Ascending aorta (tissue), 2 donors: Measurements from ENCODE around the gene ANXA3. TPM values are rescaled to one million over a fixed set of nuclear protein-coding genes. Genes with fewer than 3 reads are reported as not detected.

ENCODE experiments used
- DNase-seq, 2 donors: peaks; one replicate each; pipeline ENCODE4 v3.0.0-alpha.2; 2019; ENCODE audit warnings: low spot score in 2 of 2
- H3K27ac ChIP-seq, 2 donors: fragments of 200-600 bp; sonication (generic); one replicate each; pipeline ENCODE4 v1.5.1; 2016 to 2017; ENCODE audit warnings: mild to moderate bottlenecking in 1 of 2
- H3K27me3 ChIP-seq: fragments of 200-600 bp; sonication (generic); one replicate; pipeline ENCODE4 v1.5.1; 2017
- H3K36me3 ChIP-seq, 2 donors: fragments of 200-600 bp; sonication (generic); one replicate each; pipeline ENCODE4 v1.5.1; 2016
- H3K4me1 ChIP-seq, 2 donors: fragments of 200-600 bp; sonication (generic); one replicate each; pipeline ENCODE4 v1.5.1; 2016 to 2017; ENCODE audit warnings: mild to moderate bottlenecking in 1 of 2
- H3K4me3 ChIP-seq, 2 donors: fragments of 200-600 bp; sonication (generic); one replicate each; pipeline ENCODE4 v1.5.1; 2016 to 2017; ENCODE audit warnings: mild to moderate bottlenecking in 1 of 2
- H3K9me3 ChIP-seq, 2 donors: fragments of 200-600 bp; sonication (generic); one replicate each; pipeline ENCODE4 v1.5.1; 2016
- intact Hi-C: fragments of 100-400 bp; cut with DNase I; formaldehyde crosslinking; loops from one replicate; pipeline ENCODE4 v1.15.1; 2023
- total RNA-seq: library from RNA; depleted of rRNA; stranded (reverse); fragments of >200 nt; gene quantifications from one replicate; pipeline ENCODE4 v1.1.0, GENCODE V29; 2016
- TF ChIP-seq, protein P1 (sequence below), 3 experiments: fragments of 200-600 bp in 2 of 3; fragments of 450-650 bp in 1 of 3; sonication (generic) in 2 of 3; IDR thresholded peaks; one replicate each; pipeline ENCODE4 v1.5.1; 2016 to 2019; ENCODE audit warnings: antibody characterized with exemption in 3 of 3, mild to moderate bottlenecking in 1 of 3, moderate library complexity in 1 of 3

The ANXA3 gene
- total RNA-seq, 1 donor from 2014 or later, result 5.5 TPM

DNA sequence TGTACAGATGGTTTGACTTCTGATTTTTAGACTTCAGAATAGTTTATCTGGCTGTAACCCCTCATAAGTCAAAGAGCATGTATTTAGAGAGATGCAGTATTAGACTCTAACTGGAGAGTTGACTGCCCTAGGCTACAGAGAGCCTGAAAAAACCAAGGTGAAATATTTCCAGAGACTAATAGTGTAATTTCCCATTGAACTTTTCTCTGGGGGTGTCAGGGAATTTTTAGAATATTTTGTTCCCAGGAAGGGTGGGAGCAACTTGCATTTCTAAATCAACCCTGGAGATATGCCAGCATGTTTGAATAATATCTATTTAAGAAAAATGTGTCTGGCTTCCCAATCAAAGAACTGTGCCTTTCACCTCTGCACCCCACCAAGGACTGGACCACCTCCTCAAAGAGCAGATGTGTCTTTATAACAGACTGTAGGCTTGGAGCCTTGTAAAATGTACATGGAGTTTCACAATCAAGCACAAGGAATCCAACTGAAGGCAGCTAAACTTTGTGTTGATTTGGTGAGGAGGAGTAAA, 2.0 kb downstream of the ANXA3 start:
- TF ChIP-seq, protein P1, sequence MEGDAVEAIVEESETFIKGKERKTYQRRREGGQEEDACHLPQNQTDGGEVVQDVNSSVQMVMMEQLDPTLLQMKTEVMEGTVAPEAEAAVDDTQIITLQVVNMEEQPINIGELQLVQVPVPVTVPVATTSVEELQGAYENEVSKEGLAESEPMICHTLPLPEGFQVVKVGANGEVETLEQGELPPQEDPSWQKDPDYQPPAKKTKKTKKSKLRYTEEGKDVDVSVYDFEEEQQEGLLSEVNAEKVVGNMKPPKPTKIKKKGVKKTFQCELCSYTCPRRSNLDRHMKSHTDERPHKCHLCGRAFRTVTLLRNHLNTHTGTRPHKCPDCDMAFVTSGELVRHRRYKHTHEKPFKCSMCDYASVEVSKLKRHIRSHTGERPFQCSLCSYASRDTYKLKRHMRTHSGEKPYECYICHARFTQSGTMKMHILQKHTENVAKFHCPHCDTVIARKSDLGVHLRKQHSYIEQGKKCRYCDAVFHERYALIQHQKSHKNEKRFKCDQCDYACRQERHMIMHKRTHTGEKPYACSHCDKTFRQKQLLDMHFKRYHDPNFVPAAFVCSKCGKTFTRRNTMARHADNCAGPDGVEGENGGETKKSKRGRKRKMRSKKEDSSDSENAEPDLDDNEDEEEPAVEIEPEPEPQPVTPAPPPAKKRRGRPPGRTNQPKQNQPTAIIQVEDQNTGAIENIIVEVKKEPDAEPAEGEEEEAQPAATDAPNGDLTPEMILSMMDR (IDR thresholded peaks at IDR 0.05), result no peak
- H3K4me1 ChIP-seq, result peaks cover 0 to 6% of the 10 kb centered on the region in 2 donors
- no peaks in the 10 kb centered on the region for H3K9me3 ChIP-seq
- H3K4me3 ChIP-seq, result no peak overlapping the region
- intact Hi-C loops, result no loop called here
- H3K27me3 ChIP-seq, result no peaks in the 10 kb centered on the region
- H3K36me3 ChIP-seq, result no peaks in the 10 kb centered on the region
- no peak overlapping the region for H3K27ac ChIP-seq
- no peak for DNase-seq

DNA sequence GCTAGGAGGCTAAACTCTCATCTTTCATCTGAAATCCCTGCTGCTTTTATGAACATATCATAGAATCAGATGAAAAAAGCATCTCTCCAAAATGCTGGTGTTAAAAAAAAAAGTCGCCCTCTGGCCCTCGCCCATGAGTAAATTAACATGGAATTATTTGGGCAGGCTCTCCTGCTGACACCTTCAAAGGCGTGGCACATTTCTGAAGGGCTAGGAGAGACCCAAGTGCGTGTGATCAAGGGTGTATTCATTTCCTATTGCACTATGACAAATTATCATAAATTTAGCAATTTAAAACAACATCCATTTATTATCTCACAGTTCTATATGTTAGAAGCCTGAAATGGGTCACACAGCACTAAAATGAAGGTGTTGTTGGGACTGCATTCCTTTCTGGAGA, 5.1 kb downstream of the ANXA3 start:
- TF ChIP-seq, protein P1 (IDR thresholded peaks at IDR 0.05), result no peak
- no peak for DNase-seq
- peaks cover 0 to 10% of the 10 kb centered on the region in 2 donors for H3K4me1 ChIP-seq
- H3K9me3 ChIP-seq, result no peaks in the 10 kb centered on the region
- H3K36me3 ChIP-seq, result no peaks in the 10 kb centered on the region
- intact Hi-C loops, result no loop called here
- H3K4me3 ChIP-seq, result no peak overlapping the region
- no peak overlapping the region for H3K27ac ChIP-seq
- no peaks in the 10 kb centered on the region for H3K27me3 ChIP-seq

DNA sequence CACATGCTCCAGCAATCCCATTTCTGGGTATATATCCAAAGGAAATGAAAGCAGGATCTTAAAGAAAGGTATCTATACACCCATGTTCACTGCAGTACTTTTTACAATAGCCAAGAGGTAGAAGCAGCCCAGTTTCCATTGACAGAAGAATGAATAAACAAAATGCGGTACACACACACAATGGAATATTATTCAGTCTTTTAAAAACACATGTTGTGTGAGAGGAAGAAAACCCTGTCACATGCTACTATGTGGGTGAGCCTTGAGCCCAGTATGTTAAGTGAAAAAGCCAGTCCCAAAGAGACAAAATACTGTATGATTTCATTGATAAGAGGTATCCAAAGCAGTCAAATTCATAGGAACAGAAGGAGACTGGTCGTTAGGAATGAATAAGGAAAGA, 6.3 kb downstream of the ANXA3 start:
- H3K36me3 ChIP-seq, result no peaks in the 10 kb centered on the region
- H3K4me1 ChIP-seq, result peaks cover 0 to 6% of the 10 kb centered on the region in 2 donors
- no peak for DNase-seq
- H3K9me3 ChIP-seq, result no peaks in the 10 kb centered on the region
- intact Hi-C loops, result no loop called here
- no peak overlapping the region for H3K27ac ChIP-seq
- no peak overlapping the region for H3K4me3 ChIP-seq
- H3K27me3 ChIP-seq, result no peaks in the 10 kb centered on the region
- TF ChIP-seq, protein P1 (IDR thresholded peaks at IDR 0.05), result no peak

DNA sequence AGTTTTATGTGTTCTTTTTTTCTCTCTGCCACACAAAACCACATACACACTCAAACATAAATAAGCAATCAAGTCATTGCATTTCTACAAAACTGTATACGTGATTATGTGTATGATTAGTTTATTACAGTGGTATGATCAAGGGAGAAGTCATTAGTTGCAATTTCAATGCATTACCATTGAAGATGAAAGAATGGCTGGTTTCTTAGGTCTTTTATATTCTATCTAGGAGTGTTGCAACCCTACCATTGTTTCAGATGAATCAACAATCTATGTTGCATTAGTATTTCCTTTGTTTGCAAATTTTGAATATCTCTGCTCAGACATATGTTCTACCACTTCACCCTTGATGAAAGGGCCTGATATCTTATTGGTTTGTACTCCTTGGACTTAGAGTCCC, 6.8 kb downstream of the ANXA3 start:
- H3K27me3 ChIP-seq, result no peaks in the 10 kb centered on the region
- TF ChIP-seq, protein P1 (IDR thresholded peaks at IDR 0.05), result no peak
- intact Hi-C loops, result no loop called here
- no peaks in the 10 kb centered on the region for H3K36me3 ChIP-seq
- no peak overlapping the region for H3K4me3 ChIP-seq
- no peak overlapping the region for H3K27ac ChIP-seq
- no peak for DNase-seq
- peaks cover 0 to 4% of the 10 kb centered on the region in 2 donors for H3K4me1 ChIP-seq
- no peaks in the 10 kb centered on the region for H3K9me3 ChIP-seq

DNA sequence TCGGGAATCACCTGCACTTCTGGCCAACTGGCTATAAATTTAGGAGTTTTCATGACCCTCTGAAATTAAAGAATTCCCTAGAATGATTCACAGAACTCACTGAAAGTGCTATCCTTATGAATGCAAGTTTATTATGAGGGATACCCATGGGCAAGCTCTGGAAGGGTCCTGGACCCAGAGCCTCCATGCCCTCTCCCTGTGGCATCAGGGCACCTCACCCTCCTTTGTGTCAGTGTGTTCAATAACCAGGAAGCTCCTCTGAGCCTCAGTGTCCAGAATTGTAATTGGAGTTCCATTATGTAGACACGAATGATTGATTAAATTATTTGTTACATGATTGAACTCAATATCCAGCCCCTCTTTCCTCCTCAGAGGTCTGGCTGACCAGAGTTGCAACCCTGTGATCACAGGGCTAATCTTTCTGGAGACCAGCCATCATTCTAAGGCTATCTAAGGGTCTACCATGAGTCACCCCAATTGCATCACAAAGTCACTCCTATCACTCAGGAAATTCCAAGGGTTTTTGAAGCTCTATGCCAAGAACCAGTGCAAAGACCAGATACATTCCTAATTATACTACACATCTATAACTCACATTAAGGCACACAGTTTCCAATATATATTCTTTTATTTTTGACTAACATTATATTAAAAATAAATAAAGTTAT, 8.9 kb downstream of the ANXA3 start:
- Histone ChIP-seq H3K27ac (no peak overlapping the region), H3K36me3 (no peaks in the 10 kb centered on the region), H3K4me1 (peaks cover 0 to 4% of the 10 kb centered on the region in 2 donors), H3K9me3 (no peaks in the 10 kb centered on the region), H3K4me3 (no peak overlapping the region), H3K27me3 (no peaks in the 10 kb centered on the region)
- TF ChIP-seq, protein P1 (IDR thresholded peaks at IDR 0.05), result no peak
- no peak for DNase-seq
- intact Hi-C loops, result no loop called here
